Brain pericyte (primary cell): ENCODE data around the gene GABBR2.

Source experiments
- DNase-seq: peaks from one replicate; pipeline ENCODE4 v3.0.0-alpha.2; 2012; ENCODE audit warnings: low read depth, low spot score

The GABBR2 gene

DNA sequence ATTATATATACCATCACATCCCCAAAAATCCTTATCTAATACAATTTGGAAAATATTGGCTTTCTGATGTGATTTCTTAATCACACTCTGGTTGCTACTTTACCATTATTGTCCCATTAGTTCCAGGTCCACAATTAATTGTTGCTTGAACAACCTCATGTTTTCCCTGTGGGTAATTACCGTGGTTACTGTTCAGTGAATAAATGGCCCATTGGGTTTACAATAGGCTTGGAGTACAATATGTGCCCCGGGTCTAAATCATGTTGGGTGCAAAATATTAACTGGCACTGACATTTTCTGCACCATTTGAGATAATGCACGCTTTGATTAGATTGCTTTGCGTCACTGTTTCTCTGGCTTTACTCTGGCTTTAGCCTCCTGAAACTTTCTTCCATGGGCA is 163.7 kb downstream of the GABBR2 start:
- no peak for DNase-seq

DNA sequence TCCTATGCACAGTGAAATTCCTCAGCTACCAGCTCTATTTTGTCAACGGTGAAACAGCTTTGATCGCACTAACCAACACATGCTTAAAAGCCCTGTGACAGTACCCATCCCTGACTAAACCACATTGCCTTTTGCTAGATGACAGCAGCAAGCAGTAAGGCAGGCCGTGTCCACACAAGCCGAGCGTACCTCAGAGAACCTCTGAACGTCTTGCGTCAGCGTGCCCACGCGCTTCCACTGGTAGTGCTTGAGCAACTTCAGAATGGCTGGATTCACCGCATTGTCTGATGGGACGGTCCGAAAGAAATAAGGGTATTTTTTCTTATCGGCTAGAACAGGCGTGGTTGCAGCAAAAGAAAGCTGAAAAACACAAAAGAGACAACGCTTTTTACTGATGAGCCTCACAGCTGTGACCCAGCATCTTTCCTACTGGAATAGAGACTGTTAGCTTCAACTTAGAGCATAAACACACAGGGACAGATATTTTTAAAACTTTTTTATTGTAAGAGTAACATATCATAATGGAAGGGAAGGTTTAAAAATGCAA is 167.0 kb downstream of the GABBR2 start:
- no peak for DNase-seq

DNA sequence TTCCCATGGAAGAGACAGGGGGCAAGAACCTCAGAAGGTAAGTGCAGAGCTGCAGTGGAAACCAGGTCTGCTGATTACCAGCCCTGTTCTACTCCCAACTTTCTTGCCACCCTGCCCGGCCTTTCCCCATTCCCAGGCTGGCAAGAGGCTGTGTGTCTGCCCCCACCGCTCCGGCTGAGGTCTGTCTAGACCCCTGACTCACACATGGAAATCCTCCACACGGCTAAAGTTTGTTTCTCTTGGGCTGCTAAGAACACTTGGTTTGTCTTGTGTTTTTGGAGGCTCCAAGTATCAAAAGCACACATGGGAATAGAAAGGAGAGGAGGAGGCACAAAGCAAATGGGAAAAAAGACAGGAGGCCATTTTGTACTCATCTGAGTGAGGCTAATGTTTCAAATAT is 168.3 kb downstream of the GABBR2 start:
- no peak for DNase-seq

DNA sequence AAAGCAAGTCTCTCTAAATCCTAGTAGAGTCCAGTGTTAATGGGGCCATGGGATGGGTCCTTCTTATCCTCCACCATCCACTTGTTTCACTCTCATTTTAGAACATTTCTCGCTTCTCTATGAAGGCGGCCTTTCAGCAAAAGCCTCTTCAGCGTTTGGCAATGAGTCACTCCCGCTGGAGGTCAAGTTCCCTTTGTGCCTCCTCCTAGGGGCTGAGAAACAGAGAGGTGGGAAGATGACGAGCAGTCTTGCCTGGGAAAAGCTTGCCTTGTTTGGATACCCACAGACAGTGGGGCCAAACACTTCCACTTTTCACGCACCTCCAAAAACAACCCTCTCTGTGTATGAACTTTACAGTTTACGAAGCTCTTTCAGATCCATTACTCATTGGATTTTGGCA is 168.8 kb downstream of the GABBR2 start:
- DNase-seq, result no peak

DNA sequence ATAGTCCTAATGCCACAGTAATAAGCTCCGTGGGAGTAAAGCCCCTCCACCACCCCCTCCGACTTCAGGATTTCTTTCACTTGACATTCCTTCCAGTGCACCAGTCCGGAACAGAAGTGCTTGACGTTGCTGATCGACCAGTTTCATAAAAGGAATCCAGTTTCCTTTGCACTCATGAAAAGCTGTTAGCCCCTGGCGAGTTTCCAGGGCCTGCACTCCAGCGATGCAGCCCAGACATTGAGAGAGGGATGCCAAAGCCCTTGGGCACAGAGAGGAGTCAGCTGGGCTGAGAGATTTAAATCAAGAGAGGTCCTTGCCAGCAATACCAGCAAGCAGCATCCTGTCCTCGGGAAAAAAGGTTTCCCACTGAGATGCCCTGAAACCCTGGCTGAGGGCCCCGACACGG is 170.1 kb downstream of the GABBR2 start:
- no peak for DNase-seq

DNA sequence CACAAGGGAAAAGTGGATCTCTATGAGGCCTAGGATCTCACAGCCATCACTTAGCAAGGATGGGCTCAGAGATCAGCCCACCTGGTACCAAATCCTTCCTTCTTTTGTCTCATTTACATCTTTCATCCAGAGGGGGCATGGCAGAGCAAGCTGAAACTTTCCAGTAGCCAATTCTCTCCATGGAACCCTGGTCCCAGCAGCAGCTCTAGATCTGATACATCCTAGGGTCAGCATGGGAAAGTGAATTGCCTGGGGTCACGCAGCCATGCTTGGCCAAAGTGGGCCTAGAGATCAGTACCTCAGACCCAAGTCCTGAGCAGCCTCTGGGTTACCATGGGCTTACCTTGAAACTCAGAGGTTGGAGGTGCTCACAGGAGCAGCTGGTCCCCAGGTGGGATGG is 170.5 kb downstream of the GABBR2 start:
- DNase-seq, result no peak

DNA sequence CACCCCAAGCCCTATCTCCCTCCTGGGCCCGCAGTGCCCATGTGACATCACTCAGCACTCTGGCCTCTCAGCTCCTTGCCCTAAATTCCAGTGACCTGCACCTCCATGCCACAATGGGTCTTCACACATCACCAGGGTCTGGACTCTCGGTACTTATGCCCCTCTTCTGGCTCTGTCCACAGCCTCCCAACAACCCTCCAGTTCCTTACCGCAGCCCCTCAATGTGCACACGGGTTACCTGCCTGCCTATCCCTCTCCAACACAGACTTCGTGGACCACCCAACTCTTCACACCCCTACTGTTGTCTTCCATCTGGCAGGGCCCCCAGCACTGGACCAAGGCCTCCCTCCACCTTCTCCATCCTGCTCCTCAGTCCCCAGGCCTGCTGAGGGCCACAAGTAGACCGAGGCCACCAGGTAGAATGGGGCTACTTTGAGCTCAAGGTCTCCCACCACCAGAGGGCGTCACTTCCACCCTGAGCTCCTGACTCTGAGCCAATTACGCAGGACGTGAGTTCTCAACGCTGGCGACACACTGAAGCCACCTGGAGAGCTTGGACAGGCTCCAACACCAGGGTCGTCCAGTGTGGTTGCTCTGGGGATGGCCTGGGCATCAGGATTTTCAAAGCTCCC is 172.1 kb downstream of the GABBR2 start:
- no peak for DNase-seq

DNA sequence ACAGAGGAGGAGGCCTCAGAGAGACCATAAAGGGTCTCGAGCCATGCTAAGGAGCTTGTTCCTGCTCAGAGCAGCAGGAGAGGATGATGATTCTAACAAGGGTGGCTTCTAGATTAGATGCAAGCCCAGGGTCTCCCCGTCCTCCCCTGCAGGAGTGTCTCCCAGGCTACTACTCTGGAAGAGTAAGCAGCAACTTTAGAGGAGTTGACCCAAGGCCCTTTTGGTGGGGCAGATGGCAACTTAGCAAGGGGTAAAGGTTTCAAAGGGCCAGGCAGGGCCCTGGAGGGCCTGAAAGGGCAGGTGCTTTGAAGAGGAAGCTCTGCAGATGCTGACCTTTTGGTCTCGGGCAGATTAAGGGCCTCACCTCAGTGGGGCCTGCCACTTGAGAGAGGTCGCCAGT is 174.9 kb downstream of the GABBR2 start:
- no peak for DNase-seq

DNA sequence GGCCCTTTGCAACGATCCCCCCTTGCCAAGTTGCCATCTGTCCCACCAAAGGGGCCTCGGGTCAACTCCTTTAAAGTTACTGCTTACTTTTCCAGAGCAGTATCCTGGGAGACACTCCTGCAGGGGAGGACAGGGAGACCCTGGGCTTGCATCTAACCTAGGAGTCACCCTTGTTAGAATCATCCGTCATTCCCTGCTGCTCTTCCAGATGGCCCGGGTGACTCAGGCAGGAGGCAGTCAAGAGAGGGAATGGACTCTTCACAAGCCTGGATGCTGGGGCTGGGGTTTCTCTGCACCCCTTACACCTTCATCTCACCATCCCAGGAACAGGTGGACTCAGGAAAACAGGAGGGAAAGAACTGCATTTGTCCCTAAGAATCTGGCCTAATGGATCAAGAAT is 175.6 kb downstream of the GABBR2 start:
- DNase-seq, result no peak

DNA sequence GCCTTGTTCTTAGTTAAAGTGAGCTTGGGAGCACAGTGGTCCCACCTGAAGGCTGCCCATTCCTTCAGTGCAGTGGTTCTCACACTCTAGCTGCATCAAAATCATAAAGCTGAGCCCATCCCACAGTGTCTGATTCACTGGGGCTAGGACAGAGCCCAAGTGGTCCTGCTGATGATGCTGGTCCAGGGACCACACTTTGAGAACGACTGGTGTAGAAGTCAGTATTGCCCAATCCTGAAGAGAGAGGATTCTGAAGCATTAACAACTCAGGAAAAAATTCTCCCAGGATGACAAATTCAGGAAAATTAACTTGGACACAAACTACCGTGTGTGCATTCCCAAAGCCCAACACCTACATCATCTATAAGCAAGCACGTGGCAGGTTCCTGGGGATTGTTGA is 176.2 kb downstream of the GABBR2 start:
- no peak for DNase-seq

DNA sequence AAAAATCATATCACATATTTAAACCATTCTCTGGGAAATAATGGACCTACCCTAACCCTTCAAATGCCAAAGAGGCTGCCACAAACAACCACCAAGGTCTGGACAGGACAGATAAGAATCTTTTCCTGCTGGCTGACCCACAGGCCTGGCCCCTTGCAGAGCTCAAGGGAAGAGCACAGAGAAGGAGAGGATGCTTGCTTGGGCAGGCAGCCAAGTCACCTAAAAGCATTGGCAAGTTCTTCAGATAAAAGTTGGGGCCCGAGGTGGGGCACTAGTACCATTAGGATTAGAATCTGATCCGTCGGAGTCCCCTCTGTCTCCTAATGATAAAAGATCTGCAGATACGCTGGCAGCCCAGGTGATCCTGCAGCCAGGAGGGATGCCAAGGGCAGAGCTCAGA is 176.6 kb downstream of the GABBR2 start:
- no peak for DNase-seq

DNA sequence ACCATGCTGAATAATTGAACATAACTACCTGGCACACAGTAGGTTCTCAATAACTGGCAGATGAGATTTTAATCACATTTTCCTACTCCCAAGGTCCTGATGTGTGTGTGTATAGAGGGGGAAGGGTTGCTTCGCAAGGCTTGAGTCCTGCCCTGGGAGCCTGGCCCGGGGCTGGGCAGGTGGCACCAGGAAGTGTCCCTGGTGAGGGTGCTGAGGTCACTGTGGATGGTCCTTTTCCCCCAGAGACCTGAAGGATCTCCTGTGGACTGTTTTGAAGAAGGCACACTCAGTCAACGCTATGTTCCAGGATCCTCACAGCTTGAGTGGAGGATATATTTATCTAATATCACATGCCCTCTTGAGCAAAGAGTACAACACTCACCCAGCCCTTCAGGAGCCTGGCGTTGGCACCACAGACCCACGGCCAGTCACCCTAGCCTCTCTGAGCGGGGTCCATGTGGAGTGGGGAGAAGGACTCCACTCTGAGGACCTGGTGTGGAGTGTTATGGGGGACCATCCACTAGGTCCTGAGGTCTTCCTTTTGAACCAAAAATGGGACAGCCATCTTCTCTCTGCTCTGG is 177.8 kb downstream of the GABBR2 start:
- DNase-seq, result no peak

DNA sequence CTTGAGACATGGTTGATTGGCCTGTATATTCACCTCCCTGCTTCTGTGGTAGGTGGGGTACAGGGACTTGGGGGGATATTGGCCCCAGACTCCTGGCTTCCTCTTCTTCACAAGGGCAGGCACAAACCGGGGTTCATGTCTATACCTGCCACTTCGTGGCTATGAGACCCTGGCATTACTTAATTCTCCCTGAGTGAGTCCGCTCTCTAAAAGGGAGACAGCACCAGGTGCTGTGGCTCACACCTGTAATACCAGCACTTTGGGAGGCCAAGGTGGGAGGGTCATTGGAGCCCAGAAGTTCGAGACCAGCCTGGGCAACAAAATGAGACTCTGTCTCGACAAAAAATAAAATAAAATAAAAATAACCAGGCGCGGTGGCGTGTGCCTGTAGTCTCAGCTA is 178.5 kb downstream of the GABBR2 start:
- DNase-seq, result no peak

DNA sequence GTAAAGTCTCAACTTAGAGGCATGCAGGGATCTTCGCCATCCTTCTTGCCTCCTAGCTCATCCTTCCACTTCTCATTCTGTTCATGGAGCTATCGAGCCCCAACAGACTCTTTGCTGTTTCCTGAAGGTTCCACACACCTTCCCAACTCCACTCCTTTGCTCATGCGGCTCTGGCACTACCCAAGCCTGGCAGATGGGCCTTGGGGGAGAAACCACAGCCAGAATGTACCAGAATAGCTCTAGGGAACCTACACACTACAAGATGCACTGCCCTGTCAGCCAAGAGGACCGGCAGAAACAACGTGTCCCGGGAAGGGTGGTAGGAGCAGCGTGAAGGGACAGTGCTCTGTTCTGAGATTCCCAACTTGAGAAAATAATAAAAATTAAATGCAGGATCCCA is 178.9 kb downstream of the GABBR2 start:
- DNase-seq, result no peak

DNA sequence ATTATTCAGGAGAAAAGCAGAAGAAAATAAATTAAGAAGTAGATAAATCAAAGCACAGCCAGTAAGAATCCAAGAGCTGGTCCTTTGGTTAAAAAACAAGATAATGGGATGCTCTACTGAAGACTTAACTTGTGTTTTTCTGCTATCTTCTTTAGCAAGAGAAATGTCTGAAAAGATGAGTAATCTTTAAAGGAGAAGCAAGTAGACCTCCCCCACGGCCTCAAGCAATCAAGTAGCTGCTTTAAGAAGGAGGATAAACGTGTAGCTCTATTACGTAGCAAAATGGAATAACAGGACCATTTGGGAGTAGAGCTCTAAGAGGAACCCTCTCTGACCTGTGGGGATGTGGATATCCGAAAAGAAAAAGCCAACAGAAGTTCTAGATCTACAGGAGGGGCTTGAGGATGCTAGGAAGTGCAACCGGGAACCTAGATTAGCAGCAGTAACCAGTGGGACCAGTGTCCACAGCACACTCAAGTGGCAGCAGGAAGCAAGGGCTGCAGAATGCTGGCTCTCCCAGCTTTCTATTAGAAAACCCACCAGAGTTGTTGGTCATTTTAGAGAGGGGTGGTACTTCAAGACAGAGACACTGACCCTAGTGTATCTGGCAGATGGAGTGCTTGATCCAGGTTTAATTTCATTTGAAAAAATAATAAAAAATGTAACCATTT is 185.4 kb downstream of the GABBR2 start:
- no peak for DNase-seq

DNA sequence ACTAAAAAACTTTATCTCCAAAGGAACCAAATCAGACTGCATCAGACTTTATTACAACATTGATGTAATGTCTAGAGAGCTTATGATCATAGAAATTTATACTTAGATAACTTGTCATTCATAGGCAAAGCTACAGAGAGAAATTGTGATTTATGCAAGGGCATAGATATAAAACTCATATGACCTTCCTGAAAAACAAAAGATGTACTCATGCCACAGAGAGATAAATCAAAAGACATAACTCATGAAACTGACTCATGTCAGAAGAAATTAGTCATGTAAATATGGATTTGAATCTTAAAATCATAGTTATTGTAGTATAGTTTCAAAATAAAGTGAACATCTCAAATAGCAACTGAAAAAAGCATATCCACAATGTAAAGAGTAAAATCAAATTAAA is 186.2 kb downstream of the GABBR2 start:
- no peak for DNase-seq

DNA sequence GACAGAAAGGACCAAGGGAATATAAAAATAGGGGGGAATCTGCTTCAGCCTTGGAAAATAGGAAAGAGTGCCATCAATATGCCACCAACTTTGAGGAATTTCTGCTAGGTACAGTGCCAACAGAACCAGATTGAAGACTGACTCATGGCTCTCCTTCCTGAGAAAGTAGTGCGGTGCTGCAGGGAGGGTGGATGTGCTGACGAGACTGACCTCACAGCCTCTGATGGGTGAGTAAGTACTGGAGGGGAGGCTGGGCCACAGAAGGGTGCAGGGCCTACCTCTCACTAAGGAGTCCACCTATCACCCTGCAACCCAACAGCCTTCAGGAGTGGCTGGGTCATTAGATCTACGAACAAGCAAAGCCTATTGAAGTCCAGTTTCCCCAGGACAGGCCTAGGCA is 187.6 kb downstream of the GABBR2 start:
- DNase-seq, result no peak

DNA sequence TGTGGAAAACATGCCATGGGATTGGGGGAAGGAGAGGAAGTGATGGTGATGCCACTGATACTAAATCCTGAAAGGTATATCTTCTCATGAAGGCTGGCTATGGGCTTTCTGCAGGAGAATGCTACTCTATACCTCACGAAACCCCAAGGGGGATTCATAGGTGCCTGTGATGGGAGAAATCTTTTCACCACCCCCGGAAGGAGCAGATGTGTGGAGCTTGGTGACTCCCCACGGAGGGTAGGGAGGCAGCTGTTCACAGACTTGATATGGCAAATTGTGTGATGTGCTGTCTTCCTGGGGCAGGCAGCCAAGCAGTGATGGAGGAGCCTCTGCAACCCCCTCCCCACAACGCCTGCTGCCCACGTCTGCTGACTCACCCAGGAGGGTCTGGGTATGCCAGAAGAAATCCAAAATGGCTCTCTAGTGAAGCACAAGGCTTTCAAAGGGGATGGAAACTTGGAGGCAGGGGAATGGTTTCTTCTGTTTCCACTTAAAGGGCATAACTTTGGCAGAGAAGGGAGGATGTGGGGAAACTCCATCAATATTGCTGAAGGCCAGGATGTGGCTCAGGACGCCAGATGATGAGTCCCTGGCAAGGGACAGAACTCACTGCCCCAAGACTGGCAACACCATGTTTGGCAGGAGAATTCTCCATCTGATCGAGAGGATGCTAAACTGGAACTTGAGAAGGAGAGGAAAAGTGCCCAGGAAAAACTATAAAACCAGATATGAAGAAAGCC is 188.3 kb downstream of the GABBR2 start:
- DNase-seq, result no peak

DNA sequence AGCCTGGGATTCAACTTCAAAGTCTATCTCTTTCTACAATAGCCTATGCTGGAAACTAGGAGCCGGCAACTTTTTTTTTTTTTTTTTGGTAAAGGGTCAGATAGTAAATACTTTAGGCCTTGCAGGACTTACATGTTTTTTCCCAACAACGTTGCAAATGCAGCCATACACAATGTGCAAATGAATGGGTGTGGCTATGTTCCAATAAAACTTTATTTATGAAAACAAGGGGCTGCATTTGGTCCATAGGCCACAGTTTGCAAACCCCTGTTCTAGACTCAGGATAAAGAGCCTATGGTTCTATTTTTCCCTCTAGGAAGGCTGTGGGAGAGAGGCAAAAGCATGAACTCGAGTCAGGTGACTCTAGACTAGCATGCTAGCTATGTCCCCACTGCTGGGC is 189.1 kb downstream of the GABBR2 start:
- no peak for DNase-seq

DNA sequence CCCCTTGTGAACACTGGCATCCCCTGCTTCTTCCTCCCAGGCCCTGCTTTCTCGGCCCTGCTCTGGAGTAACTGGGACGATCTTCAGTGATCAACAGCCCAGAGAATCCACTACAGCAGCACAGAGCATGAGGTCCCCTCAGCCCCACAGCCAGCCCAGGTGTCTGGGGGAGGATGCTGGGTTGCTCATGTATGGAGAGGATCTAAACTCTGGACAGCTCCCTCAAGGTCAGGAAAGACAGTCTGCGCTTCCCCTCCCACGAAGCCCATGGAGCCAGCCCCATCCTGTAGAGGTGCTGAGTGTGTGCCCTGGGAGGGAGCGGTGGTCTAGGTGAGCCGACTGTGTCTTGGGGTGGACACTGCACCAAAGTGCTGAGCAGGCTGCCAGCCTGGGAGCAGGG is 190.2 kb downstream of the GABBR2 start:
- no peak for DNase-seq

DNA sequence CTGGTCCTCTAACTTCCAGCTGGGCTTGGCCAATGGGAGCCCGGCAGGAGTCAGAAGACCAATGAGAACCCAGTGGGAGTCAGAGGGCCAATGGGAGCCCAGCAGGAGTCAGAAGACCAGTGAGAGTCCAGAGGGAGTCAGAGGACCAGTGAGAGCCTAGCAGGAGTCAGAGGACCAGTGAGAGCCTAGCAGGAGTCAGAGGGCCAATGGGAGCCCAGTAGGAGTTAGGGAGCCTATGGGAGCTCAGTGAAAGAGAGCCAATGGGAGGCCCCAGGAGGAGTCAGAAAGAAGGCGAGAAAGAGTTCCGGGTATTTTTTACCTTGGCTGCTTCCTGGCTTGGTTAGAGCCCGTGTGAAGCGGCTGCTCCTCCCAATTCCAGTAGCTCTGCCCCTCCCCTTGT is 191.0 kb downstream of the GABBR2 start:
- DNase-seq, result no peak

DNA sequence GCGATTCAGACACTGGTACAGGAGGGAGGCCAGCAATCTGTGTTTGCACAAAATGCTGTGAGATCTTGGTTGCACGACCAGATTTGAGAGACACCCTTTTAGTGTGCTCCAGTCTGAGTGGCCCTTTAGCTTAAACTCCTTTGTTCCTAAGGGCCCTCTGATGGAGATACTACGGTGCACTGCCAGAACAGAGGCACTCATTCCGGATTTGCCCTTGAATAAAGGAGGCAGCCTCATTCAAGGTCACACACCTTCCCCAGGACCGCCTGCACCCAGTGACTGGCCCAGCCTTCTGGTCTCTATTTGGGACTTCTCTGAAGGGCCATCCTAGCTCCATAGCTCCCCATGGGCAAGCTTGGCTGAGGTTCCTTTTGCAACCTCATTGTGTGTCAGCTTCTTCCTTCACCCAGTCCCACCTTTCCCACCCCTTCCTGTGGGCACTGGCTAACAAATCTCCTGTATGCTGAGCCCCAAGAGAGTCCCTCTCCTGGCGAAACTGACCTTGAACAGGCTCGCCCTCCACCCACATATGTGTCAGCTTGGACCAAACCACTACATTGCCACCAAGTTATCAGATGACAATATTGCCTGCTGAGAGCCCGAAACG is 191.7 kb downstream of the GABBR2 start:
- DNase-seq, result no peak
